Fibroblast of skin of right quadriceps (primary cell): Measurements from ENCODE around the gene TOMM40L.
"Not testable (repeated sequence)": the region's sequence is repeated elsewhere in the genome, so short reads cannot be mapped to it uniquely, and the experiment has no call there.

Experiments
- DNase-seq: peaks from one replicate; pipeline ENCODE4 v3.0.0-alpha.2; 2013

Gene TOMM40L

DNA sequence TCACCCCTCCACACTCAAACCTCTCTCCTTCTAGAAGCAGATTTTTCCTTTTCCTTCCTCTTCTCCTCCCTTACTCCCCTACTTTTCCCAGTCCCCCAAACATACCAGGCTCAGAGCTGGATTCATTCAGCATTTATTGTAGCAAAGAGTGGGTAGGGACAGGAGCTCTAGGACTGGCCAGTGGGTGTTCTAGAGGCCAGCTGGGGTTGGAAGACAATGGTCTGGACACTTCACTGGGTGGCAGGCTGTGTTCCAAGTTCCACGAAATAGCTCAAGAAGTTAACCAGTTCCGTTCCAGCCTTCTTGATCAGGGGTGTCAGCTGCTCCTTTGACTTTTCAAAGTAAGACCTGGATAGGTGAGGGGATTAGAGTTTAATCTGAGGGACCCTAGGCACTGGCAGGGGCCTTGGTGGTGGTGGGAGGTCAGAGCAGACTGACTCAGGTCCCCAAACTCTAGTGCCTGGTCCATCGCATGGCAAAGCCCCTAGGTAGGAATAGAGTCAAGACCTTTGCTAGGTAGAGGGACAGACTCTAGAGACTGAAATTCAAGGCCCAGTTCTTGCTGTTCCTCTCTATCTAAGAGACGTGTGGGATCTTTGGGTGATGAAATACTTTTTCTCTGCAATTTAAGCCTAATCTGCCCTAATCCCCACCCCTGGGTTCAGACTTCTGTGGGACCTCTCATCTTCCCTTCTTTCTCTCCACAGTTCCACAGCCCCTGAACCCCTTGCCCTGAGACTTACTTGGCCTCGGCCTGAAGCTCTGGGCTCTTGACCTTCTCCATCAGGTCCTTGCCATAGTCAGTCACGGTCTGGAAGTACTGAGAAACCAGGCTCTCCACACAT lies 3.5 kb upstream of the TOMM40L start:
- no peak for DNase-seq

- no peak for DNase-seq
Observed at GRCh38 chr1:161223805-161224694, 1.8 kb upstream of the TOMM40L start.

GRCh38 chr1:161224695-161225087 lies 1.2 kb upstream of the TOMM40L start:
- DNase-seq = not testable (repeated sequence)

DNA sequence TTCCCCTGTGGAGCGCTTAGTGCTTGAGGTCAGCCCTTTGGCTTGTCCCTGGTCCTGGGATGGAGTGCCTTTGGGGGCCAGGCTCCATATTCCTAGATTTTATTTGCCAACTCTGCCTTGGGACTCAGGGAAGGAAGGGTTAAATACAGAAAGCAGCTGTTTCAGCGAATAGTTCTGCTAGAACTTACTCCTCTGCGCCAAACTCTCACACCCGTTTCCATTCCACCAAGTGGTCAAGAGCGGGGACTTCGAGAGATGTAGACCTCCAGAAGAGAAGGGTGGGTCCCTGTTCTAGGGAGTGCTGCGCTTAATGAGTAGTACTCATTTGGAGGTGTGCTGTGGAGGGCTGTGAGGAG lies 704 bp upstream of the TOMM40L start:
- DNase-seq = no peak

GRCh38 chr1:161226320-161226711 lies 456 bp downstream of the TOMM40L start:
- DNase-seq = no peak

DNA sequence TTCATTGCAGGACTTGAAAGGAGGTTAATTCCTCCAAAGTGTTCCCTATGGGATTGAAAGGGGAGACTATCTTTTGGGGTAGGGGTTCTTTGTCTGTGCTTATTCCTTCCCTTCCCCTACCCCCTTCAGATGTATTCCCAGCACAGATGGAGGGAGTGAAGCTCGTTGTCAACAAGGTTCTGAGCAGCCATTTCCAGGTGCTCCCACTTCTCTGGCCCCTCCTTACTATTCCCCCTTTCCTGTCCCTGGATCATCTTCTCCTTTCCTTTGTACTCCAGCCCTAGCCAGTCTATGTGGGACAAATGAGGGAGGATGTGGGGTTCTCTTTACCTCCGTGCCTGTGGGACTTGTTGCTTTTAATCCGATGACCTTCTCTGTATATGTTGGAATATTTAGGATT lies 899 bp downstream of the TOMM40L start:
- DNase-seq = no peak

DNA sequence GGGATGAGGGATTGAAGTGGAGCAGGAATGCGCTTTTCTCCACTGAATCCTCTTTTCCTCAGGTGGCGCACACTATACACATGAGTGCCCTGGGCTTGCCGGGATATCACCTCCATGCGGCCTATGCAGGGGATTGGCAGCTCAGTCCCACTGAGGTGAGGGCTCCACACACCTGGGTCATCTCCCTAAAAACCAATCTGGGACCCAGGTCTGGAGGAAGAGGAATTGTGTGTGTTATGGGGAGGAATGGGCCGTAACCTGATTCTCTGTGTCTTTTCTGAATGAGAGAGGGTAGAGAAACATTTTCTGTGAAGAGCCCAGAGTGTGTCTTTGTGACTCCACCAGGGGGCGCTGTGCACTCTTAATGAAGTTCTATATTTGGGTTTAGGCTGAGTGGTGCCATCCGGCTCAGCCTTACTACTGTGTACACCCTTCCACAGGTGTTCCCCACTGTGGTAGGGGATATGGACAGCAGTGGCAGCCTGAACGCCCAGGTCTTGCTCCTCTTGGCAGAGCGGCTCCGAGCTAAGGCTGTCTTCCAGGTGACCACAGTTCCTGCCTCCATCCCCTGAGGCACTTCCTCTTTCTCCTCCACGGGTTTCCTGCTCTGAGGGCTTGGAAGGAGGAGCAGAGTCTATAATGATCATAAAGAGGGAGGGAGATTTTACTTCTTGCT lies 1.5 kb downstream of the TOMM40L start:
- peak; percentile 66 for DNase-seq

DNA sequence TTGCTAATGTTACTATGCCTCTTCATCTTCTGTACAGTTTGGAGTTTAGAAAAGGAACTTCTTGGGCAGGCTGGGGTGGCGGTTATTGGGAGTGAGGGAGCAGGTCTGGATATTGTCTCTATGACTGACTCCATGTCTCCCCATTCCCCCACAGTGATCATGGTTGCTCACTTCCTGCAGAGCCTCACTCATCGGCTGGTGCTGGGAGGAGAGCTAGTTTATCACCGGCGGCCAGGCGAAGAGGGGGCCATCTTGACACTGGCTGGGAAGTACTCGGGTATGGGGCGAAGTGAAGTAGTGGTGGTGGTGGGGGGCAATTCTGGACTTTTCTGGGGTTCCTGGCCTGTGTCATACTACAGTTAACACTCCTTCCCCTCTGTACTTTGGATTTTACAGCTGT lies 2.2 kb downstream of the TOMM40L start:
- DNase-seq = no peak

DNA sequence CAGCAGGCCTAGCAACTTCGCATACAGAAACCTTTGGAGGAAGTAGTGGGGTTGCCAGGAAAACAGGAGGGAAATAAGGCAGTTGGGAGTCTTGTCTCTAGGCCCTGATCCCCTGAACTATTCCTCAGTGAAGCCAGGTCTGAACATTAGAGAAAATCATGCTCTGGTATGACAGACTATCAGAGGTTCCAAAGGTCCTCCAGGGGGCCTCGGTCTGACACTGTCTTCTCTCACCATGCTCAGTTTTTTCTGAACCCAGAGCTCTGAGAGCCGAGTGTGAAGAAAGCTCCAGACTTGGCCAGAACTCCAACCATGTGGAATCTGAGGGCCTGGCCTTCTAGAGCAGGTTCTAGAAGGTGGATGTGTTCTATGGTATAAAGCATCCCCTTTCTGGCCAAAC lies 4.0 kb downstream of the TOMM40L start:
- no peak for DNase-seq

- no peak for DNase-seq
Observed at GRCh38 chr1:161230762-161231161, 4.9 kb downstream of the TOMM40L start.

- no peak for DNase-seq
Observed at GRCh38 chr1:161233102-161233501, 7.2 kb downstream of the TOMM40L start.

DNA sequence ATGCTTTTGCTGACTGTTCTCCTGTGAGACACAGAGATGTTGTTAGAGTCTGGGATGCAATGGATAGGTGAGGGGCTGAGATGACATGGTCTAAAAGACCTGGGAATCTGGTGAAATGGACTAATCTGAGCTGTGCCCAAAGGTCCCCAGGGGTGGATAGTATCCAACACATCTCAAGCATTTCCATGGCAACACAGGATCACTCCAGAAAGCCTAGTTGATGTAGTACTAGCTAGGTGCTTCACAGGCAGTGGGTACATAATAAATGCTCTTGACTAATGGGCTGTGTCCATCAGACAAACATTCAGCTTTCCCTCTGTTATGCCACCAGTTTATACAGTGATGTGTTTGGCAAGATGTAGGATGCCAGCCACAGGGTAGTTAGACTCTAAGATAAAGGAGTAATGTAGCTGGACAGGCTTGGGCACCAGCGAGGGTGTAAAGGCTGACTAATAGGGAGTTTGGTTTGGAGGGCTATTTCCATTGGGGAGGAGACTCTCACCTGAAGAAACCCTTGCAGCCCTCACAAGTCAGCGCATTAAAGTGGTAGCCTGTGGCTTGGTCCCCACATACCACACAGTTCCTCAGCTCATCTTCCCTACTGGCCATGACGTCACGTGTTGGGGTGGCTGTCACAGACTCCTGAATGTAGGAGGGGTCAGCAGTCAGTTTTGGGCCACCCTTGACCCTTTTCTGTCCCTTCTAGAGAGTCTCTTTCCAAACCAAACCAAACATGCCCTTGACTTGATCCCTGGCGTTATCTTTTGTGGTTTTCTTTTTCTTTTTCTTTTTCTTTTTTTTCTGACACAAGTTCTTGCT lies 10.3 kb downstream of the TOMM40L start:
- no peak for DNase-seq

- DNase-seq = no peak
Observed at GRCh38 chr1:161238039-161238473, 12.2 kb downstream of the TOMM40L start, which contains the start of gene NR1I3. TSS of gene NR1I3 (minus strand) at chr1:161238203. CDS start at chr1:161236565, 1,638 bp downstream.

DNA sequence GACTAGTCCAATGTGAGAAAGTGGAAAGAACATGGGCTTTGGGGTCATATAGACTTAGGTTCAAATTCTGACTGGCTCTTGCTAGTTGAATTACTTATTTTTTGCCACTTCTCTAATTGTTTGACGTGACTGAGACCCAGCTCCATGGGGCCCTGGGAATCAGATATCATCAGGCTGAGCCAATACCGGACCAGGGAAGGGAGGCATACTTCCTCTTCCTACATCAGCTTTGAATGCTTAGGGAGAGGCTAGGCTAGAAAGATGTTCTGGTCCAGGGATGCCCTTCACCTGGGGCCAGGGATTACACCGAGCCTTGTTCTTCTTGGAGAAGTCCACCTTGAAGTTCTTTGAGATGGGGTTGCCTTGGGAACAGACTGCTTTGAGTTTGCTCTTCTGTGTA lies 15.8 kb downstream of the TOMM40L start:
- no peak for DNase-seq

- no peak for DNase-seq
Observed at GRCh38 chr1:161242313-161242712, 16.5 kb downstream of the TOMM40L start.

- DNase-seq = no peak
Observed at GRCh38 chr1:161244888-161245287, 19.0 kb downstream of the TOMM40L start.

DNA sequence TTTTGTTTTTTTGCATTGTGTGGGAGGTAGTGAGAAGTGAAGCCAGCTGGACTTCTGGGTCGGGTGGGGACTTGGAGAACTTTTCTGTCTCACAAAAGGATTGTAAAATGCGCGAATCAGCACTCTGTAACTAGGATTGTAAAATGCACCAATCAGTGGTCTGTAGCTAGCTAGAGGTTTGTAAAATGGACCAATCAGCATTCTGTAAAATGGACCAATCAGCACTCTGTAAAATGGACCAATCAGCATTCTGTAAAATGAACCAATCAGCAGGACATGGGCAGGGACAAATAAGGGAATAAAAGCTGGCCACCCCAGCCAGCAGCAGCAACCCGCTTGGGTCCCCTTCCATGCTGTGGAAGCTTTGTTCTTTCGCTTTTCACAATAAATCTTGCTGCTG lies 24.2 kb downstream of the TOMM40L start:
- DNase-seq = not testable (repeated sequence)

DNA sequence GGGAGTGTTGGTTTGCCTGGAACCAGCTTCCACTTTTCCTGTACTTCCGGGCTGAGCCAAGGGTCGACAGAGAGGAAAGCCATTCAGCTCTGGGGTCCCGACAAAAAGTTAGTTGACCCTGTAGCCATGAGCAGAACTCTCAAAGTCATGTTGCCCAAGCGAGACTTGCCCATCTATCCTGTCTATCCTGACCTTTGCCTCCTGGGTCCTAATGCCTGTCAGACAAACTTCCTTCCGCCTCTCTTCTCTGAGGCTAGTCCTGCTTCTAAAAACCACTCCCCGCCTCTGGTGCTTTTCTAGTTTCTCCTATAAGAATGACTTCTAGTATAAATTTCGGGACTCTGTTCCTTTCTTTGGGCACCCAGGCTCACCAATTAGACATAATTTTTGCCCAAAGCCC lies 25.0 kb downstream of the TOMM40L start:
- DNase-seq = no peak

- no peak for DNase-seq
Observed at GRCh38 chr1:161251579-161251978, 25.7 kb downstream of the TOMM40L start.

GRCh38 chr1:161255302-161255701 lies 29.4 kb downstream of the TOMM40L start:
- DNase-seq = not testable (repeated sequence)

DNA sequence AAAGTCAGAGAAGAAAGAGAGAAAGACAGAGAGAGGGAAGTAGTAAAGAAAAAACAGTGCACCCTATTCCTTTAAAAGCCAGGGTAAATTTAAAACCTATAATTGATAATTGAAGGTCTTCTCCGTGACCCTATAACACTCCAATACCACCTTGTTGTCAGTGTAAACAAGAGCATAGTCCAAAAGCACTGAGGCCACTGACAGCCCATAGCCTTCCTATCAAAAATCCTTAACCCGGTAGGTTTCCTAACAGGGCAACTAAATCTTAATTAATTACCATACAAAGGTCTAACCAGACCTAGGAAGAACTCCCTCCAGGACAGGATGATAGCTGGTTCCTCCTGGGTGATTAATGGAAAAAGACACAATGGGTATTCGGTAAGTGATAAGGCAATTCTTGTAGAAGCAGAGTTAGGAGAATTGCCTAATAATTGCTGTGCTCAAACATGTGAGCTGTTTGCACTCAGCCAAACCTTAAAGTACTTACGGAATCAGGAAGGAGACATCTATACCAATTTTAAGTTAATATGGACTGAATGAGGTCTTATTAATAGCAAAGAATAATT lies 30.2 kb downstream of the TOMM40L start:
- DNase-seq = not testable (repeated sequence)

- not testable (repeated sequence) for DNase-seq
Observed at GRCh38 chr1:161257109-161257508, 31.2 kb downstream of the TOMM40L start.
